ENCODE data around the gene GYPA.
"Not testable (repeated sequence)": the region's sequence is repeated elsewhere in the genome, so short reads cannot be mapped to it uniquely, and the experiment has no call there.

GYPA gene

DNA sequence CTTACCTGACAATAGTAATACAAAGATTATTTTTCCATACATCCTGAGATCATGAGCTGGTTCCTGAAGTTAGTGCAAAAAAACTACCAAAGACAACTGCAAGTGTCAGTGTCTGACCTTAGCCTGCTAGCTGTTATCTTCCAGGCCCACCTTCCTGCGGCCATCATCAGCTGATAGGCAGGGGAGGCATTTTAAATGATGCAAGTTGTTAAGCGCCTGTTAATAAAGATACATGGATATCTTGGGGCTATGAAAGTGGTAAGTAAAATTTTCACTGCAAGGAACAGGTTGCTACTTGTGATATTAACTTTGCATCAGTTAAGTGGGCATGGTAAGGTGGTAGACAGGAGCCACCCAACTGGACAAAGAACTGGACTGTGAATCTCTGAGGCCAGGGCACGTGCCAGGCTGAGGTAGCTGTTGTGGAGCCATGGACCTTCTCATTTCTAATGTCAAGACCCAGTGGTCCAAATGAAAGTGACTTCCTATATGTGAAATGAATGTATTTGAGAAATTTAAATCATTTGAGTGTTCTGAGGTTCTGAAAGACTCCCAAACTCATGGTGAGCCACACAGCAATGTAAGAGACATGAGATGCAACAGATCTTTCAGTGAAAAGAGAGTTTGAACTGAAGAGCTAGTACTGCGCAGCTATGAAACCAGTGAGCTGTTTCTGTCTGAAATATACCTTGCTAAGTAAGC lies at the start of gene GYPA:
Gene GYPA (minus strand): TSS at position 125 of the 702 bp plus-strand sequence. CDS start 83 bp downstream, at position 42.
- not testable (repeated sequence) for DNase-seq

DNA sequence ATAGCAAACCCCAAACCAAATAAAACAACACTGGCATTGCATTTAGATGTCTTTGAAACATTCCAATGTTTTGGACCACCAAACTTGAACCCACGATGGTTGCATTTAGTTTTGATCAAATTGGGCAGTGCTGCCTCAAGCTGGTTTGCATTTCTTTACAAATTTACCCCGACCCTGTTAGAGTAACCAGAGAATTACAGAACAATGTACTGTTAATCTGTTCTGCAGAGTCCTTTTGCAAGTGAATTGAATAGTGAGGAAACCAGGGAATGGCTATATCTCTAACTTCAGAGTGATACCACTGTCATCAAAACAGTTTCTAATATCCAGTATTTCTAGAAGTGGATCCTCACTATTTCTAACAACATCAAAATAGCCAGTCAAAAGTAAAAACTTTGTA lies 49.5 kb upstream of the GYPA start:
- DNase-seq, result no peak

DNA sequence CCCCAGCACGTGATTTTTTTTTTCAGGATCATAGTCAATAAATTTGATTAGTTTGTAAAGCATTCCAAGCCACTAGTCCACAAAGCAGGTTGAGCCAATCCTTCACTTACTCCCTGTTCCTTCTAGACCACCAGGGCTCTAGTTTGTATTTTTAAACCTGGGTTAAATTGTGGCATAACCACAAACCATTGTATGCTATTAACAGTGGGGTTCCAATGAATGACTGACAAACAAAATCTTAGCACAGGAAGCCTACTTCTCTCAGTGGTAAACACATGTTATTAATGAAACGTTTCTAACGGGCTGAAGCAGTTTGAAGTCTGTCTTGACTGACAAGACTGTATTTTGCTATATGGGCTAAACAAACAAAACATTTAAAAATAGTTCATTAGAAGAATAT lies 48.6 kb upstream of the GYPA start:
- DNase-seq, result no peak

DNA sequence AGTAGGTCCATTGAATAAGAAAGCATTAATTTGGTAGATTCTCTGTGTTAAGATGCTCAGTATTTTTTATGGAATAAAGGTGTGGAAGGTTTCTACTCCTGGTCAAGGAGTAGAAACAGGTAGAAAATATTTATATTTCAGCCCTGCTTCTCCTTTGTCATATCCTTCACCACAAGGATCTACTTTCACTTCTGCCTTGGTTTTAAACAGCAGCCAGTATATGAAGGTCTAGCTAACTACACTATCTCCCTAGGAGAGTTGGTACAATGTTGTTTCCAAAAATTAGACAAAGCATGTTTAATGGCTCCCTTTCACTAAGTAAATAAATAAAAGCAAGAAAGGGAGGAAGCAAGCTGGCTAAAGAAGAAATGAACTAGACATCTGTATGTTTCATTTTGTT lies 44.6 kb upstream of the GYPA start:
- no peak for DNase-seq

DNA sequence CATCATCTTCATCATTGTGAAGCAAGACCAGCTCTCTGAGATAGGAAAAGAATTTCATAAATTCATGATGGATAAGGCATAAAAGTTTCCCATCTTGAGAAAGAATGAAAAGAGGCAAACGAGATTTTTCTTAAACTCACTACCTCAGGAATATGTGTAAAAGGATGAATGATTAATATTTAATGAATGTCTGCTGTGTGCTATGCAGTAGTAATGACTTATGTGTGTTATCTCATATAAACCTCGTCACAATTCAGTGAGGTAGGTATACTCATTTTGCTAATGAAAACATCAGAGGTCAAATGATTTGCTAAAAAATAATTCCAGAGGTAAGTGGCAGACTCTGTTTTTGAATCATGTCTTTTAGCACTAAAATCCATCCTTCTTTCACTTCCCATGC lies 42.6 kb upstream of the GYPA start:
- no peak for DNase-seq

DNA sequence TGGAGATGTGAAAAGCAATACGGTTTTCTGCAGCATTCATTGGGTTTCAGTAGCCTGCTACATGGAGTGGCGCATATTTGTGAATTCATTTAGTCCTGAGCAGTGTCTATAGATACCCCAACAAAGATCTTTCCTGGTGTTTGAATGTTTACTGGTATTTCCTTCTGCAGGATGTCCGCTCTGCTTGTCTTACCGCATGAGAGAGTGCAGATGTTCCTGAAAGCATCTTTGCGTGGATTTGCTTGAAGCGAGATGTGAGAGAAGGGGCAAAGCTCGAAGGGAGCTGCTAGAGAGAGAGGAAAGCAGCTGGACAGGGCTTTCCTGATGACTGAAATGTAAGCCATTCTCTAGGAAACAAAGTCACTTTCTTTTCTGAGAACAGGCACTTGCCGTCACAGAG lies 40.9 kb upstream of the GYPA start:
- no peak for DNase-seq

DNA sequence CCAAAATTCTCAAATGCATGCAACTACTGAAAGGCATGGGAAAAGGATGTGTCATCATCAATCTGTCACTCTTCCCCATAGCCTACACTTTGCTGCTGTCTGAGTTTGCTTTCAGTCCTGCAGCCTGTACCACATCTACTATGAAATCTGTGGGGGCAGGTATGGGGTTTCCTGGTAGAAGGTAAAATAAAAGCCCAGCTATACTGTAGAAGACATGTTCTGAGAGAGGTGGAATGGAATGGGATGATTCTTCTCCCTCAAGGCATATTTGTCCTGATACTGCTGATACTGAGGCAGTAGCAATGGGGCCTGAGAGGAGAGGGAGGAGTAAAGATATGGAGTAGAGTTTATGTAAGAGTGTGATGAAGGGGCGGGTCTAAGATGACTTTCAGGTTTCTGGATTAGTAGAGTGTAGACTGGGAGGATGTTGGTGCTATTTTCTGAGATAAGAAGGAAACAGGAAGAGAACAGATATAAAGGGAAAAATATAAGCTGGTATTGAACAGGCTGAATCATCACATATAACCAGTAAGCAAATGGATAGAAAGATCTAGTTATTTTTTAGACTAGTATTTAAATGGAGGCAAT lies 38.7 kb upstream of the GYPA start:
- no peak for DNase-seq

DNA sequence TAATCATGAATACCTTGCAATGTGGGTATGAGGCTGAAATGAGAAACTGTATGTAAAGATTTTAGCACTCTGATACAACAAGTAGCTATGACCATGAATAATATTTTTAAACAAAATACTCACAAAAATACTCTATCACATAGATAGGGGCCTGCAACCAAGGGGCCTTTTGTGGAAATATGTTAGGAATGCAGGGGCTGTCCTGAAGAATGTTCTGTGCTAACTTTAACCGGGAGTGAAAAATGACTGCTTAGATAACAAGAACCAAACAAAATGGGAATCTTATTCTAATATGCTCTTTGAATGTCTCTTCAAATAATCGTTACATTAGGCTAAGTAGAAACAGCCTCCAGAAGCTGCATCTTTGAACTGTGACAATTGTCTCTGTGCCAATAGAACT lies 37.9 kb upstream of the GYPA start:
- no peak for DNase-seq

DNA sequence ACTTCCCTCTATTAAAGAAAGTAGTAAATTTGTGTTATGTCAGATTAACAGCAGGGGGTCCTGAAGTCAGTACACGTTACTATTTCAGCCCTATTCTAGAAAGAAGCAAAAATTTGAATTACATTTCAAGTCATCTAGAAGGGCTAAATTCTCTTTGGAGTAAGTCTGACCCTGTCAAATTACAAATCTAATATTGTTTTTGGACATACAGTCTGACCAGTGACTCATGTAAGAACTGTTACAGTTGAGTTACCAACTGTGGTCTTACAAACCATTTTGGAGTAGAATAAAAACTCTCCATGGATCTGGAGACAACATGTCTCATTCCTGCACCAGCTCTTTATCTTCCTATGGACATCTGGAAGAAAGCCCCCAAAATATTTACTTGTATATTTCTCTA lies 36.0 kb upstream of the GYPA start:
- no peak for DNase-seq

DNA sequence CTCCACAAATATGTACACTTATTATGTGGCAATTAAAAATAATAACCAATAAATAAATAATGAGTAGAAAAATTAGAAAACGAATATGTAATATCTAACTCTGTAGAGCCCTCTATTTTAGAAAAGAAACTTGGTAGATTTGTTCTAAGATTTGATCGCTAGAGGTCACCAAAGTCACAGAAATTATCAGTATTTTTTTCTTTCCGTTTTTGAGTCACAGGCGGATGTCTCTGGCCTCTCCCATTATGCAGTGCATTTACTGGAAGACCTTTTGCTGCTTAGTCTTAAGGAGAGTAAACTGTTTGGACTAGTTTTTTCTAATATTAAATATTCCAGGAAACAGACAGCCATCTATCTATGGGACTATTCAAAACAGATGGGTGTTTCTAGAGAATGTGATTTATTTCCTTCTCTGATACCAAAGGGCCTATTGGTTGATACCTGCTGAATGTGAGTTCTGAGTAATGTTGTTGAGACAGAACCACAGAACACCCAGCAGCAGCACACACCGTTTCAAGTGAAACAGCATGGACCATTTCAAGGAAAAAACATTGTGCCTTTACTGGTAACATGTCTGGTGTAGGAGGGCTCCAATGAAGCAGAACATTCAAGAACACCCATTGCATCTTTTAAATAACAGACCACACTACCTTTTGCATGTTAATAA lies 34.0 kb upstream of the GYPA start:
- DNase-seq, result peak; percentile 0

DNA sequence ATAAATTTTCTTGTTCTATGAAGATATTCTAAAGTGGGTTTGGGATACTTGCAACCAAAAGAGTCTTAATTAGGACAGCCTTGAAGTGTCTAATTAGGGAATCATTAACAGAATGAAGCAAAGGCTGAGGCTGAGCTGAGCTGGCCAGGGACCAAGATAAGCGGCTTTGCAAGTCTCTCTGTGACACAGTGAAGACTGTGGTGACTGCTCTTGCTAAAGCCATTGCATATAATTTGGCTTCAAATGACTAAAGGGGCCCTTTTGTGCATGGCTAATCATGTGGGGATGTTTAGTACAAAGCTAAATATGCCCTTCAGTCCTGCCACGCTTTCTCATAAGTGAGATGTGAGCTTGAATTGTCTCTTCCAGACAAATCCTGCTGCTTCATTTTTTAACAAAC lies 31.2 kb upstream of the GYPA start:
- DNase-seq, result no peak

DNA sequence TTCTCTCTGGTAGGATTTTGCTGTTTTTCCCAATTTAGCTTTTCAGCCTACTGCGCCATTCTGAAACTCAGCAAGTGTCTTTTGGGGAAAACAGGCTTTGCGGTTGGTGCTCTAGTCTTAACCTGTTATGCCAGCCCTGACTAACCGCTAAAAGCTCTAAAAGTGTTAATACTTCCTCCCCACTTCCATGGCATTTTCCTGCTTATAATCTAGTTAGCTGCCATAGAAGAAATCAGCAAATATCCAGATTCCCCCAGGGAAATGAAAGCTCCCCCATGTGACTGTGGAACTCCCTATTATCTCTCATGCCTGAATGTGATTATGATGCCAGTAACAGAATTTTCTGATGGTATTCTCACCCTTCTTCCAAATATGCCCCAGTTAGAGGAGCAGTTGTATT lies 28.7 kb upstream of the GYPA start:
- no peak for DNase-seq

DNA sequence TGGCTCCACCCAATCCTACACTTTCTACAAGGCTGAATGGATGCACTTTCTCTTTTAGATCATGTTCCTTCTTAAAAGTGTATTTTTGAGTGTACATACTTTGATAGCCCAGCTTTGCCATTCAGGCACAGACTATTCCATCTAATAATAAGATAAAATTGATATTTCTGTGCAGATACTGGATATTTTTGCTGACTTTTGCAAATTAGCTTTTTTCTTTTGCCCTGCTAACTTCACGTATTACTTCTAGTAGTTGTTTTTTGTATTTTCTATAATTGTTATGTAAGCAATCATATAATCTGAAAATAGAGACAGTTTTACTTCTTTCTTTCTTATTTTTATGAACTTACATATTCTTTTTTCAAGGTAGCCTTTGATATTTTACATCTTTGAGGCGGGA lies 13.5 kb upstream of the GYPA start:
- DNase-seq, result no peak

DNA sequence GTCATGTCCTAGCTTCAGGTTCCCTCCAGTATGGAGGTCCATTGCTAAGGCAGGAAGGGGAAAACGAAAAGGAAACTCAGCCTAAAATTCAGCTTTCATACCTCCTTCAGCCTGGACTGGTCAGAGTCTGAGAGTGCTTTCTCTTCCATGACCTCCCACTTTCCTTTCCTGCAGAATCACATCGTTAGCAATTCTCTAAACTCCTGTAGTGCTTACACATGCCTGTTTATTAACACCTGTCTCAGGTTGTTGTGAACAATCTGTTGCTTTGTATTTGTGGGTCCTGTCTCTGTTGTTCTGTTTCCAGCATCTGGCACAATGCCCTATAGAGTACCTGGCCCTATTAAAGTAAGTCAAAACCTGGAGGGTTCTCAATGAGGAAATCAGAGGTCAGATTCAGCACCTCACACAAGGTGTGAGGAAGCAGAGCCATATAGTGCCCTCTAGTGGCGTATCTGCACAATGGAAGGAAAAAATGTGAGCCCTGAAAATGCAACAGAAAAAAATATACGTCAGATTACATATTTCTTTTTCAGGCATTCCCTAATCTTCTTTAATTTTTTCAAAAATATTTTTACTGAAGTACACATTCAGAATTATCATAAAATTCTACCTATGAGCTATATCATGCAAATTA lies 2.3 kb upstream of the GYPA start:
- DNase-seq, result not testable (repeated sequence)

DNA sequence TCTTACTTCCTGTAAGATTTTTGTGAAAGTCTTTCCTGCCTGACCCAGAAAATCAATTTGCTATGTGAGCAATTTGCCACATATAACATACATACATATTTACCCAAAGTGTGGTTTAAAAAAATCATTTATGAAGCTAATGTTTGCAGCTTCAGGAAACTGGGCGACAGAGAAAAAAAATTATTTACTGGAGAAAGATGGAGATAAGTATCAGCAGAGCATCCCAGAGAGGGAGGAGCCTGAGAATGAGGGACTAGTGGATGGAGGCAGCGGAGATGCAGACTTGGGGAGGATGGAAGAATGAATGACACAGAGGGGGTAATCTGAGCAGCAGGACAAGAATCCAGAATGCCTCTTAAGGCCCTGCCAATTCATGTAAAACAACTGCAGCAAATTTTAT lies 975 bp upstream of the GYPA start:
- no peak for DNase-seq

DNA sequence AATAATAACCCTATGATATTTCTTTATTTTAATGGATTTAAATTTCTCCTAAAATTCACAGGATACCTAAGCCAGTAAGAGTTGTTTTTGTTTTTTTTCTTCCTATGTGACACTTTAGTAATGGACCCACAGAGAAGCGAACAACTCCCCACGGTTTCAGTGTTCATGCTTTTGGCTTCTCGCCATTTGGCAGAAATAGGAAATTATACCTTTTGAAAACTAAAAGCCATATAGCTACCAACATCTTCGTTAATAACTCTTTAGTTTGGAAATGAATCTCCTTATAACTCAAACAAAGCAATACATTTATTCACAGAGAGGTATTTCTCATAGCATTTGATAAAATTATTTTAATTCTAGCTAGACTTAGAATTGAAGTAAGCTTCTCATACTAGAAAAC lies 527 bp downstream of the GYPA start:
- not testable (repeated sequence) for DNase-seq

DNA sequence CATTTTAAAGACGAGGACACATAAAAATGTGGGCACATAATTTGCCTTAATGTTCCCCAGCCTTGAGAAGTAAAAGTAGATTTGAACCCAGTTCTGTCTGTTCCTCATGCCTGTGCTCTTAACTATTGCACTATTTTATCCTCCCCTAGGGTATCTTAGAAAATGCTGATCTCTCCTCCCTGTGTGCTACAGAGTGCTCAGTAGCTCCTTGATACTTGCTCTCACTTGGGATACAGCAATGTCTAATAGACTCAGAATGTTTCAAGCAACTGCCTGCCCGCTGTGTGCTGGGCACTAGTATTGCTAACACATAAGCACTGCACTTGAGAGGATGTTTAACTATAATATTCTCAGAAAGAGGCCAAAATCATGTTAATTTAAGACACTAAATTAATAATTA lies 971 bp downstream of the GYPA start:
- DNase-seq, result not testable (repeated sequence)

DNA sequence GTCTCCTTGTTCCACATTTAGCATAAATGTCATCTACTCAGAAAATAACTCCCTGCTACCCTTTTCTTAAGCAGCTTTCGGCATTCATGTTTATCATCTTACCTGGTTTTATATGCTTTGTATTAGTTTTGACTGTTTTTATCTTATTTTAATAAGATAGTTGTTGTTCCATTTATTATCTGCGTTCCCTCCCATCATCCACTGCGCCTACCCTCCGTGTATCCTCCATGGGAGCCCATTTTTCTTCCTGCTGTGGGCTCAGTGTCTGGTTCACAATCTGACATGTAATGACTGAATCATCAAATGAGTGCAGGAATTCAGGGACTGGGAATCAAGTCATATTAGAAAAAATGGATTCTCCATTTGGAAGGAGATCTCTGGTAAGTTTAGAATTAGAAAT lies 2.3 kb downstream of the GYPA start:
- DNase-seq, result not testable (repeated sequence)

DNA sequence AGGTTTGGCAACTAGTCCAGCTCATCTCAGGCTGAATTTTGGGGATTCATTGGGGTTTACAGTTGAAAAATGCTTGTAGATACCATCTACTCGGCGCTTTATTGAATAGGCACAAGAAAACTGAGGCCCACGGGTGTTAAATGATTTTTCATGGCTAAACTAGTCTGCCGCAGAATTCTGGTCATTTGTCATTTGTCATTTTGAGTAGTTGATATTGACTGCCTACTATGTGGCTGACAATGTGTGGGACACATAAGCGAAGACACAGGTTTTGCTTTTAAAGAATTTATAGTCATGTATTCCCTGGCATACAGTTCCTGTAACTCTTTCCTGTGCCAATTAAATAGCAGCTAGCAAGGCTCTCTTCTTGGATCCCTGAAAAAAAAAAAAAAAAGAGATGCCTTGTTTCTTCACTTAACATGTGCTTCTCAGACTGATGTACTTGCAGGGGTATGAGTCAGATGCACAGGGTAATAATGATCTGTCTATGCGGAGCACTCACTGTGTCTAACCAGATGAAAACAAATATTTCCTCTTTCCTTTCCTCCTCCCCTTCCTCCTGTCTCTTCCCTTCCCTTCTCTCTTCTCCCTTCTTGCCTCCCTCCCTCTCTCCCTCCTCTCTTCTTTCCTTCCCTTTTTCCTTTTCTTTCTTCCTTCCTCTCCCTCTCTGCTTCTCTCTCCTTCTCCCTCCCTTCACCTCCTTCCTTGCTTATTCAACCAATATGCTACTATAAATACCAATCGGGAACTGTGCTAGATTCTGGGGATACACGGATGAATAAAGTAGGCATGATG lies 3.2 kb downstream of the GYPA start:
- DNase-seq, result not testable (repeated sequence)

DNA sequence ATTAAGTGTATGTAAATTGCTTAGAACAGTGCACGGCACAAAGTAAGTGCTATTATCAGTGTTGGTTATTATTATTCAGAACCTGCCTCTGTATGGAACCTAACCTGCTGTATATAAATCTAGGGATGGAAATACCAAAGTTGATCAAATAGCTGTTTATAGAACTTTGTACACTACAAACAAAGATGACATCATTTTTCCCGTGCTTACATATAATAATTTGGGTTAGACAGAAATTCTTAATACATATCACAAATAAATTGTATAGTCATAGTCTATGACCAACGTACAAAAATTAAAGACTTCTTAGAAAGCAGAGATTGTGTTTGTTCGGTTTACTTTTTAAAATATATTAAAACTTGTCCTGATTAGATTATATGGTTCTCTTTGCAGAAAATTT lies 4.3 kb downstream of the GYPA start:
- not testable (repeated sequence) for DNase-seq

DNA sequence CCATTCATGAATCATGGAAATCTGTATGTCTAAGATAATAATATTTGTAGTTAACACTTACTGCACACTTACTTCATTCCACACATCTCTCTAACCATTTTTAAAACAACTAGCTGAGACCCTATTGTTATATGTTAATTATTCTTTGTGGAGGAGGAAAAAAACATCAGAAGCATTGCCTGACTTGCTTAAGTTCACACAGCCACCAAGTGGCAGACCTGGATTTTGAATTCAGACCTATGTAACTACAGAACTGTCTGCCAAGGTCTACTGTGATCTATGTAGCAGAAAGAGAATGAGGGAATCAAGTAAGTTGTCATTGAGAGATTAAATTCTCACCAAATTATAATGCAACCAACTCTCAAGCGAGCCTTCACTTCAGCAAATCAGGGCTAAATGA lies 10.4 kb downstream of the GYPA start:
- not testable (repeated sequence) for DNase-seq

DNA sequence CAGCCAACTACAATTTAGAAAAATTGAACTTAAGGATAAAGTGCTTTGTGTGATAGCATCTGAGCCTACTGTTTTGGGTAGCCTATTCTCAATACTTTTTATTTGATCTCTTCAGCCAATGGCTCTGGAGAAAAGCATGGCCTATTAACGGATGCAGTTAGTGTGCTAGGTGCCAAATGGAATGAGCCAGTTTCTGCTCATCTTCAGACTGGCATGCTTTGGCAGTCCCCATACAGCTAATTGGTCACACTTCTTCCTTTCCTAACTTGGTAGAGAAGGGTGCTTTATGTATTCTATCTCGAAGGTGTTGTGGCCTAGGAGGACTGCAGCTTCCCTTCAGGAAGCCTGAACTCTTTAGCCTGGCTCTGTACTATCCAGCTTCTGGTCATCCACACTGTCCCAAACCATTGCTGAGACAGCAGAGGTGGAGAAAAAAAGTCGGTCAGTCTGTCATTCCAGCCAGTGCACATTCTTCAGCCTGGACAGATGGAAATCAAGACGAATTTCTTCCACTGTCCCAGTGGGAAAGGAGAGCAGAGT lies 11.1 kb downstream of the GYPA start:
- DNase-seq, result not testable (repeated sequence)
